Skeletal muscle satellite cell (primary cell): ENCODE measurements around the gene DIAPH3. TPM values are rescaled to one million over a fixed set of nuclear protein-coding genes. Genes with fewer than 3 reads are reported as not detected.
"Not testable (repeated sequence)": the region's sequence is repeated elsewhere in the genome, so short reads cannot be mapped to it uniquely, and the experiment has no call there.

Experiments
- H3K27me3 ChIP-seq: 2 replicates; pipeline ENCODE4 v1.7.0; 2013; ENCODE audit warnings: low read length; ENCODE audit not compliant: control insufficient read depth, insufficient read depth
- H3K36me3 ChIP-seq: 2 replicates; pipeline ENCODE4 v1.7.0; 2013; ENCODE audit warnings: mild to moderate bottlenecking, control low read depth, low read length; ENCODE audit not compliant: insufficient read depth
- H3K4me1 ChIP-seq: 2 replicates; pipeline ENCODE4 v1.7.0; 2013; ENCODE audit warnings: low read length; ENCODE audit not compliant: control insufficient read depth, insufficient read depth
- H3K4me2 ChIP-seq: 2 replicates; pipeline ENCODE4 v1.7.0; 2013; ENCODE audit warnings: mild to moderate bottlenecking, low read length
- H3K4me3 ChIP-seq: 2 replicates; pipeline ENCODE4 v1.7.0; 2013; ENCODE audit warnings: low read length
- H3K9ac ChIP-seq: 2 replicates; pipeline ENCODE4 v1.7.0; 2013; ENCODE audit warnings: mild to moderate bottlenecking, low read depth, low read length, moderate library complexity
- H3K9me3 ChIP-seq: replicated peaks from 2 replicates; pipeline ENCODE4 v1.7.0; 2013; ENCODE audit warnings: mild to moderate bottlenecking, control low read depth, low read length
- total RNA-seq: library from RNA; depleted of rRNA; stranded (reverse); fragments of >200 nt; gene quantifications from 2 replicates; pipeline ENCODE4 v1.2.3, GENCODE V29; 2012; rRNA removed

Gene DIAPH3
- 12.7 and 13.8 TPM in 2 replicates for total RNA-seq

DNA sequence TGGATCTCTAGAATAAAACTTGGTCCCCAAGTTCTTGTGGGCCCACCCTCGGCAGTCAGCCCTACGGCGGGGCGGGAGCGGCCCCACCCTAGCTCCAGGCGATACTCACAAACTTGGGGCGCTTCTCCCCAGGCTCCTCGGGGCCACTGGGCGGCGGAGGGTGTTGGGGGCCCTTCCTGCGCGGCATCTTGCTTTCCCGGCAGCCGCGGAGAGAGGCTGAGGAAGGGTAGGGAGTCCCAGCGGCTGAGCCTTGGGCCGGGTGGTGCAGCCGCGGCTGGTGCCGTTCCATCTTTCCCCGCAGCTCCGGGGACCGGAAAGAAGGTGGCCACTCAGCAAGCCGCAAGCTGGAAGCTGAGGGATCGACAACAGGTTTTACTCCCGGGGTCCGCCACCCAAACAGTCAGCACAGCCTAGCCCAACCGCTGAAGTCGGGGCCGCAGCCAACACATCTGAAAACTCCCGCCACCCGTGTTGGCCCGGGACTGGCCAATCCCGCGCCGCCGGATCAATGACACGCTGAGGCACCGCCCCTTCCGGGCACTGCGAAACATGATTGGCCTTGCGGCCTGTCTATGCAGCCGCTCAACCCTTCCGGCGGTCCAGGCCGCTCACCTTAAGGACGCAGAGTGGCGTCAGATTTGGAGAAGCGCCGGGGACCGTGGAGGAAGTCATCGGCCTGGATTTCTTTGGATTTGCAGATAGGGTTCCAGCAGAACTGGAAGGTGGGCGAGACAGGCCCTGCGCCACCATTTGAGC, at the start of gene DIAPH3:
DIAPH3 (minus strand) TSS at position 451 of the 756 bp plus-strand sequence; CDS start at position 289, 162 bp downstream.
- Histone ChIP-seq H3K36me3 (no peaks in the 10 kb centered on the region), H3K9ac (peak within 1 kb of the TSS; percentile 91), H3K4me1 (peaks cover 13% of the 10 kb centered on the region), H3K27me3 (no peaks in the 10 kb centered on the region), H3K9me3 (no peaks in the 10 kb centered on the region), H3K4me2 (peak within 1 kb of the TSS; percentile 88), H3K4me3 (peak within 1 kb of the TSS; percentile 88)

DNA sequence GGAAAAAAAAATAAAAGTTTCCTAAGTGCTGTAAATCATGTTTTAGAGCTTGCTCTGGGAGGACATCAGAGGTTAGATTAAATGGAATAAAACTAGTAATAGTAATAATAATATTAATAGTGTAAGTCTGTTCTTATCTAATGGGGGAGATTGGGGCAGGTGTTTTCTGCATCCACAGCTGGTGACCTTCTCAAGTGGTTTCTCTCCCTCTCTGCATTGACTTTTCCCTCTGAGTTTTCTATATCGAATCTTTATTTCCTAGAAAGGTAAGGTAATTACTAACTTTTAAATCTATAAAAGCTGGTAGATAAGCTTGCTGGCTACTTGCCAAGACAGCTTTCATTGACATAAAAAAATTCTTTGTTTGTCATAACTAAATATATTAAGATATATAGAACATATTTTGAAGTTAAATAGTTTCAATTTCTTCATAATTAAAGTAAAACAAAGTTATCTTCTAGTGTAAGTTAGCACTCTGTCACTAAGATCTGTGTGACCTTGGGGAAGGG, 49.6 kb upstream of the DIAPH3 start:
- Histone ChIP-seq H3K4me1 (no peaks in the 10 kb centered on the region), H3K9me3 (no peaks in the 10 kb centered on the region), H3K4me2 (no peak overlapping the region), H3K4me3 (no peak overlapping the region), H3K9ac (no peak overlapping the region), H3K27me3 (peaks cover 17% of the 10 kb centered on the region), H3K36me3 (no peaks in the 10 kb centered on the region)

DNA sequence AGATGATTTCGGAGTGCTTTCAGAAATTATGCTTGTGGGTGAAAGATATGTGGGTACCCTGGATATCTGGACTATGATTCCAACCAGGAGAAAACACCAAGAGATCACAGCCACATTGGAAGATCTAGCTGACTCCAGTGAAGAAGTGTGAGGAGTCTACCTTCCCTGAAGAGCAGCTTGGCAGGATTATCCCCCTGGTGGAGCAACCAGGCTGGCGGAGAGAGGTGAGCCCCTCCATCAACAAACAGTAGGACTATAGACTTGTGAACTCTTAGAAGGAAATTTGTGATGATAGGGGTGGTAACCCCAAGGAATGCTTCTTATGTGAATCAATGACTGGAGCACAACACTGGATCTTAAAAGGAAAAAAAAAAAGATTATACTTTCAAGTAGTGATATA, 47.8 kb upstream of the DIAPH3 start:
- peaks cover 8% of the 10 kb centered on the region for H3K27me3 ChIP-seq
- H3K4me2 ChIP-seq = no peak overlapping the region
- no peaks in the 10 kb centered on the region for H3K36me3 ChIP-seq
- no peak overlapping the region for H3K9ac ChIP-seq
- no peak overlapping the region for H3K4me3 ChIP-seq
- H3K4me1 ChIP-seq = no peaks in the 10 kb centered on the region
- no peaks in the 10 kb centered on the region for H3K9me3 ChIP-seq

DNA sequence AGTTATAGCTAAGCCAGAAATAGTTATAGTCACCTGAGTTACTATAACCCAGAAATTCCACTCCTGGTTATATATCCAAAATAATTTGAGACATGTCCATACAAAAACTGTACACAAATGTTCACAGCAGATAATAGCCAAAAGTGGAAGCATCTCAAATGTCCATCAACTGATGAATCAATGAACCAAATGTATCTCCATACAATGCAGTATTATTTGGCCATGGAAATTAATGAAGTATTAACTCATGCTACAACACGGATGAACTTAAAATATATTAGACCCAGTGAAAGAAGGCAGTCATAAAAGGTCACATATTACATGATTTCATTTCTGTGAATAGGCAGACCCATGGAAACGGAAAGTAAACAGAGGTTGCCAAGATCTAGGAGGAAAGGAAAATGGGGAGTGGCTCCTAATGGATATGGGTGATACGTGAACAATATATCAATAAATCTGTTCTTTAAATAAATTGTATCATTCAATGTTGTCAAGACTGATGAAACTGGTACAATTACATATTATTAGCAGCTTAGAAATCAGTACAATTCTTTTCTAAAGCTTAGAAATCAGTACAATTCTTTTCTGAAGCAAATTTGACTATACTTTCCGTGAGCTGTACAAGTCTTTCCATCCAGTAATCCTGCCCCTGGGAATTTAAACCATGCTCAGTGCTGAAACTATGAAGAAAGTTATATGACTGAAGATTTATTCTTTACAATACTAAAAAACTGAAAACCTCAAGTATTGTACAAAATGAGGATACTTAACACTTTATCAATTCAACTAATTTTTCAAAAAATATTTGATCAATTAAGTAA, 47.0 kb upstream of the DIAPH3 start:
- H3K4me3 ChIP-seq = no peak overlapping the region
- H3K9me3 ChIP-seq = no peaks in the 10 kb centered on the region
- no peak overlapping the region for H3K9ac ChIP-seq
- no peak overlapping the region for H3K4me2 ChIP-seq
- no peaks in the 10 kb centered on the region for H3K4me1 ChIP-seq
- peaks cover 7% of the 10 kb centered on the region for H3K27me3 ChIP-seq
- H3K36me3 ChIP-seq = no peaks in the 10 kb centered on the region

GRCh38 chr13:60205499-60205898, 41.8 kb upstream of the DIAPH3 start:
- H3K4me3 ChIP-seq, H3K9ac ChIP-seq, H3K36me3 ChIP-seq, H3K4me2 ChIP-seq, H3K9me3 ChIP-seq, H3K4me1 ChIP-seq: not testable (repeated sequence)
- H3K27me3 ChIP-seq = peaks cover 11% of the 10 kb centered on the region

DNA sequence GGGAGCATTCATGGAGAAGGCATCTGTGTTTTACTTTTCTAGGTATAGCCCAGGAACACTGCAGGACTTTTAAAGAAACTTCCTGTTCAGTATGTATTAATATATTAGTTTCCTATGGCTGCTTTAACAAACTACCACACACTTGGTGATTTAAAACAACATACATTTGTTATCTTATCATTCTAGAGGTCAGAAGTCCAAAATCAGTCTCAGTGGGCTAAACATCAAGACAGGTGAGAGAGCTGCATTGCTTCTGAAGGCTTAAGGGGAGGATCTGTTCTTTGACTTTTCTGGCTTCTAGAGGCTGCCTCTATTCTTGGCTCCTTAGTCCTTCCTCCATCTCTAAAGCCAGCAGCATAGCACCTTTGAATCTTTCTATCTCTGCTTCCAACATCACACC, 37.6 kb upstream of the DIAPH3 start:
- H3K4me2 ChIP-seq = no peak overlapping the region
- no peak overlapping the region for H3K4me3 ChIP-seq
- no peaks in the 10 kb centered on the region for H3K9me3 ChIP-seq
- H3K27me3 ChIP-seq = peaks cover 11% of the 10 kb centered on the region
- H3K4me1 ChIP-seq = no peaks in the 10 kb centered on the region
- H3K36me3 ChIP-seq = no peaks in the 10 kb centered on the region
- H3K9ac ChIP-seq = no peak overlapping the region

DNA sequence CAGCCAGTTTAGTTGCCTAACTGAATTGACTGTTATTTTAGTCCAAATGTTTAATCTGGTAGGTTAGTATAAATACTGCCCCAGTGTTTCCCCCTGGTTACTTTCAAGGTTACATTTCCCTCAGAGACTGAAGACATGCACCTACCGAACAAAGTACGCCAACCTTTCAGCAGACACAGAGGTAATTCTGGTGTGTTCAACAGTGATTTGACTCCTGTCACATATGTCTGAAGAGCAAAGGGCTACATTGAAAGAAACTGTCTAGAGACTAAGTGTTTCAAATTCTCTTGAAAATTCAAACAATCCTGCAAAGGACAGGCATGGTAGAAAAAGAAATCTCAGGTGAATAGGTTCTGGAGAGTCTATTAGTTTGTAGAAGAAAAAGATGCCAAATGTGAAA, 32.2 kb upstream of the DIAPH3 start:
- not testable (repeated sequence) for H3K27me3 ChIP-seq, H3K4me1 ChIP-seq, H3K9me3 ChIP-seq, H3K36me3 ChIP-seq, H3K4me2 ChIP-seq, H3K9ac ChIP-seq, H3K4me3 ChIP-seq

GRCh38 chr13:60182907-60183306, 19.2 kb upstream of the DIAPH3 start:
- Histone ChIP-seq H3K9ac (no peak overlapping the region), H3K4me3 (no peak overlapping the region), H3K36me3 (no peaks in the 10 kb centered on the region), H3K9me3 (no peaks in the 10 kb centered on the region), H3K4me2 (no peak overlapping the region), H3K27me3 (peaks cover 8% of the 10 kb centered on the region), H3K4me1 (no peaks in the 10 kb centered on the region)

DNA sequence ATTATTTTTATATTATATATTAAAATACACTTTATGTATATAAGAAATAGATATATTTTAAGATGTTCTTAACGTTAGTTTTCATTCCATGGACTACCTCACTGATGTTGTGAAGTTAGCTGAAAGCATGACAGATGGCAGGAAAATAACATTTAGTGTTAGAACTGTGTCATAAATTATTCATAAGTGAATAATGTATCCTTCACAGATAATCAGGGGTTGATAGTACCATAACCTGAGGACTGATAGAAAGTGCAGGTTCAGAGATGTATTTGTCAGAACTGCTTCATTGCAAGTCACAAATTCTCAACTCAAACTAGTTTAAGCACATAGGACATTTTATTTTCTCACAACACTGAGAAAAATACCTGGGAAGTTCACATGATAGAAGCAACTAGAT, 14.6 kb upstream of the DIAPH3 start:
- no peaks in the 10 kb centered on the region for H3K9me3 ChIP-seq
- H3K4me1 ChIP-seq = no peaks in the 10 kb centered on the region
- H3K4me3 ChIP-seq = no peak overlapping the region
- H3K4me2 ChIP-seq = no peak overlapping the region
- peaks cover 6% of the 10 kb centered on the region for H3K27me3 ChIP-seq
- no peaks in the 10 kb centered on the region for H3K36me3 ChIP-seq
- H3K9ac ChIP-seq = no peak overlapping the region

GRCh38 chr13:60175571-60175970, 11.8 kb upstream of the DIAPH3 start:
- H3K4me1 ChIP-seq = no peaks in the 10 kb centered on the region
- H3K9ac ChIP-seq = no peak overlapping the region
- no peaks in the 10 kb centered on the region for H3K9me3 ChIP-seq
- no peak overlapping the region for H3K4me3 ChIP-seq
- H3K4me2 ChIP-seq = no peak overlapping the region
- H3K27me3 ChIP-seq = peaks cover 12% of the 10 kb centered on the region
- no peaks in the 10 kb centered on the region for H3K36me3 ChIP-seq

- H3K9me3 ChIP-seq = no peaks in the 10 kb centered on the region
- no peak overlapping the region for H3K4me2 ChIP-seq
- no peak overlapping the region for H3K9ac ChIP-seq
- H3K36me3 ChIP-seq = no peaks in the 10 kb centered on the region
- H3K27me3 ChIP-seq = peaks cover 12% of the 10 kb centered on the region
- H3K4me3 ChIP-seq = no peak overlapping the region
- H3K4me1 ChIP-seq = no peaks in the 10 kb centered on the region
These were observed 10.4 kb upstream of the DIAPH3 start for GRCh38 chr13:60174113-60174512.
